Endothelial cell of umbilical vein (primary cell): Measurements from ENCODE around the gene MFNG. TPM values are rescaled to one million over a fixed set of nuclear protein-coding genes. Genes with fewer than 3 reads are reported as not detected.

Experiments used
- BruUV-seq: library from RNA; stranded (reverse); fragments of 400-500 nt; replicated peaks from 2 replicates; lab custom pipeline; 2021; lab: Mats Ljungman, UMichigan
- CTCF ChIA-PET: fragments of 300-600, 350-600 bp; sonication (Branson Sonifier 250); formaldehyde crosslinking; loops from one replicate; lab custom pipeline; 2021; ENCODE audit warnings: antibody characterized with exemption, inconsistent platforms; lab: Charles Lee
- POLR2A ChIA-PET: fragments of 300-600, 350-600 bp; sonication (Branson Sonifier 250); formaldehyde crosslinking; loops from one replicate; lab custom pipeline; 2021; ENCODE audit warnings: antibody characterized with exemption, inconsistent platforms; lab: Charles Lee
- DNase-seq: peaks from one replicate; pipeline ENCODE4 v3.0.0-alpha.2; 2011; ENCODE audit warnings: low read depth, low spot score
- FAIRE-seq: peaks from 2 replicates; lab custom pipeline; 2011; peaks lifted over from hg19 to GRCh38; lab: Jason Lieb, UNC
- H2AFZ ChIP-seq: 2 replicates; pipeline ENCODE4 v1.6.0; 2012; ENCODE audit warnings: low read depth, low read length, control low read depth, inconsistent platforms
- H3K27ac ChIP-seq: 2 replicates; pipeline ENCODE4 v1.5.1; 2011; ENCODE audit warnings: low read depth, mild to moderate bottlenecking, control low read depth, low read length, moderate library complexity; ENCODE audit not compliant: insufficient read depth
- H3K27me3 ChIP-seq, 2 experiments: 2 replicates each; pipeline versions ENCODE4 v1.6.0 to v1.6.1; 2011; ENCODE audit warnings: low read length in 2 of 2, mixed read lengths in 1 of 2; ENCODE audit not compliant: control insufficient read depth in 2 of 2, insufficient read depth in 2 of 2
- H3K36me3 ChIP-seq, 2 experiments: 2 replicates in 1 of 2; 3 replicates in 1 of 2; pipeline ENCODE4 v1.5.1; 2011; ENCODE audit warnings: low read length in 2 of 2, mild to moderate bottlenecking in 1 of 2, moderate library complexity in 1 of 2; ENCODE audit not compliant: control insufficient read depth in 2 of 2, insufficient read depth in 2 of 2; ENCODE audit errors: extremely low read depth in 1 of 2
- H3K4me1 ChIP-seq: 3 replicates; pipeline ENCODE4 v1.5.1; 2011; ENCODE audit warnings: mild to moderate bottlenecking, low read length; ENCODE audit not compliant: control insufficient read depth, insufficient read depth; ENCODE audit errors: extremely low read depth
- H3K4me2 ChIP-seq: 2 replicates; pipeline ENCODE4 v1.6.1; 2011; ENCODE audit warnings: low read length, control low read depth, mixed read lengths; ENCODE audit not compliant: insufficient read depth
- H3K4me3 ChIP-seq, 3 experiments: fragments of 200-600 bp in 1 of 3; sonication (generic), shearing (Covaris generic) in 1 of 3; replicated peaks in 1 of 3; 2 replicates each; pipeline ENCODE4 v1.5.1; 2011 to 2016; ENCODE audit warnings: control low read depth in 3 of 3, low read length in 3 of 3, mild to moderate bottlenecking in 2 of 3, inconsistent platforms in 1 of 3, low read depth in 1 of 3, moderate library complexity in 1 of 3; ENCODE audit not compliant: insufficient read depth in 1 of 3
- H3K79me2 ChIP-seq: 2 replicates; pipeline ENCODE4 v1.6.0; 2012; ENCODE audit warnings: low read length, inconsistent platforms; ENCODE audit not compliant: control insufficient read depth, insufficient read depth
- H3K9ac ChIP-seq: replicated peaks from 2 replicates; pipeline ENCODE3; 2011; ENCODE audit warnings: low read length, control low read depth; ENCODE audit not compliant: insufficient read depth; ENCODE audit errors: extremely low read depth
- H3K9me1 ChIP-seq: replicated peaks from 3 replicates; pipeline ENCODE4 v1.6.0; 2011; ENCODE audit warnings: mild to moderate bottlenecking, low read length; ENCODE audit not compliant: control insufficient read depth, insufficient read depth; ENCODE audit errors: extremely low read depth
- H3K9me3 ChIP-seq: replicated peaks from 2 replicates; pipeline ENCODE4 v1.5.1; 2012; ENCODE audit warnings: low read length, inconsistent platforms; ENCODE audit not compliant: control insufficient read depth, insufficient read depth
- H4K20me1 ChIP-seq: replicated peaks from 2 replicates; pipeline ENCODE3; 2011; ENCODE audit warnings: mild to moderate bottlenecking, low read length; ENCODE audit not compliant: control insufficient read depth, insufficient read depth; ENCODE audit errors: extremely low read depth
- EZH2 ChIP-seq: IDR thresholded peaks from 2 replicates; pipeline ENCODE4 v1.6.1; 2012; ENCODE audit warnings: borderline replicate concordance, low read depth, mild to moderate bottlenecking, moderate library complexity, low read length, inconsistent platforms; ENCODE audit not compliant: severe bottlenecking
- FOS ChIP-seq: IDR thresholded peaks from 2 replicates; pipeline ENCODE4 v1.6.1; 2011; ENCODE audit warnings: mild to moderate bottlenecking, low read length, moderate library complexity, borderline replicate concordance; ENCODE audit not compliant: insufficient read depth
- GATA2 ChIP-seq: IDR thresholded peaks from 2 replicates; pipeline ENCODE4 v1.7.0; 2011; ENCODE audit warnings: low read depth, mild to moderate bottlenecking, moderate library complexity, mixed read lengths, low read length; ENCODE audit not compliant: insufficient read length, insufficient read depth
- JUN ChIP-seq: IDR thresholded peaks from 2 replicates; pipeline ENCODE4 v1.6.1; 2011; ENCODE audit warnings: borderline replicate concordance, low read depth; ENCODE audit not compliant: insufficient read length, insufficient read depth
- MYC ChIP-seq: IDR thresholded peaks from one replicate; pipeline ENCODE4 v1.6.1; 2011; ENCODE audit warnings: mild to moderate bottlenecking, low read depth, low read length
- POLR2A ChIP-seq: IDR thresholded peaks from 2 replicates; pipeline ENCODE4 v1.6.1; 2012; ENCODE audit warnings: low read depth, mild to moderate bottlenecking, control low read depth, low read length
- POLR2AphosphoS5 ChIP-seq: IDR thresholded peaks from 2 replicates; pipeline ENCODE4 v1.6.1; 2012; ENCODE audit warnings: low read depth, mild to moderate bottlenecking, control low read depth, low read length, moderate library complexity; ENCODE audit not compliant: insufficient read depth
- dilution Hi-C: fragments of 300-500 bp; cut with MboI; formaldehyde crosslinking; loops from one replicate; pipeline ENCODE4 v1.15.0; 2019; ENCODE audit warnings: low sequenced_read_pairs; ENCODE audit not compliant: extremely low pct_ligation_motif_present
- intact Hi-C: fragments of 100-400 bp; cut with micrococcal nuclease; formaldehyde crosslinking; loops from one replicate; pipeline ENCODE4 v1.10.0; 2022
- polyA plus RNA-seq, 4 experiments: library from polyadenylated mRNA; depleted of rRNA in 3 of 4; stranded (reverse) in 3 of 4; unstranded in 1 of 4; fragments of >200 nt; gene quantifications; 2 replicates each; pipeline versions ENCODE4 v1.2.1 to v1.2.3, GENCODE V29; 2011 to 2012; ENCODE audit warnings: missing spikeins in 1 of 4
- total RNA-seq: library from RNA; stranded (reverse); gene quantifications from 2 replicates; pipeline ENCODE4 v1.2.3, GENCODE V29; 2021
- TF ChIP-seq, protein P1 (sequence below), 2 donors: IDR thresholded peaks; 1 replicate in 1 of 2; 2 replicates in 1 of 2; pipeline ENCODE4 v1.5.1; 2011; ENCODE audit warnings: low read length in 2 of 2, mild to moderate bottlenecking in 2 of 2, moderate library complexity in 2 of 2, control low read depth in 1 of 2, inconsistent platforms in 1 of 2, low read depth in 1 of 2; ENCODE audit not compliant: insufficient read depth in 1 of 2; ENCODE audit errors: extremely low read depth in 1 of 2
- TF ChIP-seq, protein P2 (sequence below): IDR thresholded peaks from 2 replicates; pipeline ENCODE4 v1.6.1; 2011; ENCODE audit not compliant: insufficient read depth, insufficient read length

Gene MFNG
- total and polyA plus RNA-seq, 2 donors (not counting 3 experiments of a cell fraction or from before 2014, with no cell fraction given) = 188 to 257 TPM

DNA sequence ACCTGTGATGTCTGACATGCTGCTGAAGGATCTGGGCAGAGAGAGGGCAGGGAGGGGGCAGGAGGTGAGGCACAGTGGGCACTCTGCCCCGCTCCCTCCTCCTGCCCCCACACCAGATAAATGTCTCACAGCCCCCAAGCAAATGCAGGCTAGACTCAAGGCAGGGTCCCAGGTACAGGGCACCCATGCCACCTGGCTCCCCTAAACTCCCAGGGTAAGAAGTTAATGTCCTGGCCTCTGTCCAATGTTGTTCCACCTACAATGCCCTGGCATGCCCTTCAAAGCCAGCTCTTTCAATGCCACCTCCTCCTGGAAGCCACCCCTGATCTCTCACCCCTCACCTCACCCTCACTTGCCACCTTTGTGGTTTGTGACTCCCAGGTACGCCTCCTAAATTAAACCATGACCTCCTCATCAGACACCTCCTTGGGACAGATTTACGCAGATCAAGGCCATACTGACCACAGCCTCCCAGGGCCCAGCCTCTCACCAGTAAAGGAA lies 17.0 kb upstream of the MFNG start:
- DNase-seq = no peak
- H3K9me1 ChIP-seq = no peaks in the 10 kb centered on the region
- H3K27ac ChIP-seq = no peak overlapping the region
- H4K20me1 ChIP-seq = no peaks in the 10 kb centered on the region
- H3K36me3 ChIP-seq = peaks cover 2 to 31% of the 10 kb centered on the region in 2 experiments
- intact Hi-C loops (no loop called here), dilution Hi-C loops (no loop called here)
- H3K4me1 ChIP-seq = peaks cover 45% of the 10 kb centered on the region
- H3K4me3 ChIP-seq = no peak overlapping the region
- H3K27me3 ChIP-seq = no peaks in the 10 kb centered on the region
- FAIRE-seq = no peak
- no peak for TF ChIP-seq GATA2
- no peak for TF ChIP-seq POLR2A
- TF ChIP-seq, protein P1, sequence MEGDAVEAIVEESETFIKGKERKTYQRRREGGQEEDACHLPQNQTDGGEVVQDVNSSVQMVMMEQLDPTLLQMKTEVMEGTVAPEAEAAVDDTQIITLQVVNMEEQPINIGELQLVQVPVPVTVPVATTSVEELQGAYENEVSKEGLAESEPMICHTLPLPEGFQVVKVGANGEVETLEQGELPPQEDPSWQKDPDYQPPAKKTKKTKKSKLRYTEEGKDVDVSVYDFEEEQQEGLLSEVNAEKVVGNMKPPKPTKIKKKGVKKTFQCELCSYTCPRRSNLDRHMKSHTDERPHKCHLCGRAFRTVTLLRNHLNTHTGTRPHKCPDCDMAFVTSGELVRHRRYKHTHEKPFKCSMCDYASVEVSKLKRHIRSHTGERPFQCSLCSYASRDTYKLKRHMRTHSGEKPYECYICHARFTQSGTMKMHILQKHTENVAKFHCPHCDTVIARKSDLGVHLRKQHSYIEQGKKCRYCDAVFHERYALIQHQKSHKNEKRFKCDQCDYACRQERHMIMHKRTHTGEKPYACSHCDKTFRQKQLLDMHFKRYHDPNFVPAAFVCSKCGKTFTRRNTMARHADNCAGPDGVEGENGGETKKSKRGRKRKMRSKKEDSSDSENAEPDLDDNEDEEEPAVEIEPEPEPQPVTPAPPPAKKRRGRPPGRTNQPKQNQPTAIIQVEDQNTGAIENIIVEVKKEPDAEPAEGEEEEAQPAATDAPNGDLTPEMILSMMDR (IDR thresholded peaks at IDR 0.05; ENCODE audit: extremely low read depth in 1 of 2, insufficient read depth in 1 of 2, low read depth in 1 of 2, low read length in 2 of 2) = no peak
- TF ChIP-seq, protein P2, sequence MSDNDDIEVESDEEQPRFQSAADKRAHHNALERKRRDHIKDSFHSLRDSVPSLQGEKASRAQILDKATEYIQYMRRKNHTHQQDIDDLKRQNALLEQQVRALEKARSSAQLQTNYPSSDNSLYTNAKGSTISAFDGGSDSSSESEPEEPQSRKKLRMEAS = no peak
- no peak for TF ChIP-seq POLR2AphosphoS5
- no peak for TF ChIP-seq FOS
- TF ChIP-seq MYC = no peak
- no peak for TF ChIP-seq EZH2
- no peak for TF ChIP-seq JUN
- no TSS peak for BruUV-seq
- ChIA-PET POLR2A (no interaction called here), CTCF (interaction anchor here (1.0 to 1.2 kb wide), 2 partner anchors 9 to 31 kb away, joined by 3 to 8 read pairs; no protein-coding TSS in a partner anchor)
- no peak overlapping the region for H2AFZ ChIP-seq
- no peaks in the 10 kb centered on the region for H3K9me3 ChIP-seq
- H3K79me2 ChIP-seq = no peaks in the 10 kb centered on the region
- no peak overlapping the region for H3K4me2 ChIP-seq
- H3K9ac ChIP-seq = no peak overlapping the region
